GM12801 (cell line): ENCODE measurements around the gene GLOD5.

Experiments
- TF ChIP-seq, protein P1 (sequence below): IDR thresholded peaks from one replicate; pipeline ENCODE4 v1.5.1; 2011; ENCODE audit warnings: control low read depth; ENCODE audit not compliant: insufficient read length; ENCODE audit errors: extremely low read depth

Gene GLOD5

DNA sequence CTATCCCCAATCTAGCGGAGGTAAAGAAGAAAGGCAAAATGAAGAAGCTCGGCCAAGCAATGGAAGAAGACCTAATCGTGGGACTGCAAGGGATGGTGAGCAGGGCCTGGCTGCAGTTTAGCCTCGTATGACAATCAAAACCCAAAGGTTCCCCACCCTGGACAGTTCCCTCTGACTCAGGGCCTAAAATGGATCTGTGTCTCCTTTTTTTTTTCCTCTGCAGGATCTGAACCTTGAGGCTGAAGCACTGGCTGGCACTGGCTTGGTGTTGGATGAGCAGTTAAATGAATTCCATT, 41.3 kb downstream of the GLOD5 start:
- TF ChIP-seq, protein P1, sequence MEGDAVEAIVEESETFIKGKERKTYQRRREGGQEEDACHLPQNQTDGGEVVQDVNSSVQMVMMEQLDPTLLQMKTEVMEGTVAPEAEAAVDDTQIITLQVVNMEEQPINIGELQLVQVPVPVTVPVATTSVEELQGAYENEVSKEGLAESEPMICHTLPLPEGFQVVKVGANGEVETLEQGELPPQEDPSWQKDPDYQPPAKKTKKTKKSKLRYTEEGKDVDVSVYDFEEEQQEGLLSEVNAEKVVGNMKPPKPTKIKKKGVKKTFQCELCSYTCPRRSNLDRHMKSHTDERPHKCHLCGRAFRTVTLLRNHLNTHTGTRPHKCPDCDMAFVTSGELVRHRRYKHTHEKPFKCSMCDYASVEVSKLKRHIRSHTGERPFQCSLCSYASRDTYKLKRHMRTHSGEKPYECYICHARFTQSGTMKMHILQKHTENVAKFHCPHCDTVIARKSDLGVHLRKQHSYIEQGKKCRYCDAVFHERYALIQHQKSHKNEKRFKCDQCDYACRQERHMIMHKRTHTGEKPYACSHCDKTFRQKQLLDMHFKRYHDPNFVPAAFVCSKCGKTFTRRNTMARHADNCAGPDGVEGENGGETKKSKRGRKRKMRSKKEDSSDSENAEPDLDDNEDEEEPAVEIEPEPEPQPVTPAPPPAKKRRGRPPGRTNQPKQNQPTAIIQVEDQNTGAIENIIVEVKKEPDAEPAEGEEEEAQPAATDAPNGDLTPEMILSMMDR: no peak

DNA sequence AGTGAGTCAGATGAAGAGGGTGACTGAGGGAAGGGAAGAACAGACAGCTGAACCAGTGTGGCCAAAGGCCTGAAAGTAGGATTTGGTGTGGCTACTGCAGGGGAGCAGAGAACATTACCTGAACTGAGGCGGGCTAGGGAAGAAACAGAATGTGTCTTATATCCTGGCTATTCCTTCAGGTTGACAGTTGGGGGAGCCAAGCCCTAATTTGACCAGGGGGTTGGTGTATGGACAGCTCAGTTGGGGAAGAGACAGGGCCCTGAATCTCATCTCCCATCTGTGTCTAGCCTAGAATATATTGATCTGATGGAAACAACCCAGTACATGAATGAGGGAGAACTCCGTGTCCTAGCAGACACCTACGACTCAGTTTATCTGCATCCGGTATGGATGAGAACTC, 44.5 kb downstream of the GLOD5 start:
- TF ChIP-seq, protein P1: no peak

DNA sequence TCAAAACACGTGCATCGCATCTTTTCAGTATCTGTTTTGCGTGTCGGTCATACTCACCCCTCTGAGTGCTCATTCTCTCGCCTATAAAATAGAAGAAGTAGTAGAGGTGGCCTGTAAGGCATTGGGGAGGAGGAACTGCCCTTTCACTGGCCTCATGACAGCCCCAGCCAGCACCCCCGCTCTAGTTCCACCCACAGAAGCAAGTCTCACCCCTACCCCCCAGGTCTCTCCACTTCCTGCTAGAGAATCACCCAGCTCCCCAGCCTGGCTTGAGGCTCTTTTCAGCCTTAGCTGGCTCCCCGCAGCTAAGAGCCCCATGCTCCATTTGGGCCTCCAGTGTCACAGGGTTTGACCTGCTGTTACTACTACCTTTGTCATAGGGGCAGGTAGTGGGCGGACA, 52.1 kb downstream of the GLOD5 start:
- TF ChIP-seq, protein P1: no peak

DNA sequence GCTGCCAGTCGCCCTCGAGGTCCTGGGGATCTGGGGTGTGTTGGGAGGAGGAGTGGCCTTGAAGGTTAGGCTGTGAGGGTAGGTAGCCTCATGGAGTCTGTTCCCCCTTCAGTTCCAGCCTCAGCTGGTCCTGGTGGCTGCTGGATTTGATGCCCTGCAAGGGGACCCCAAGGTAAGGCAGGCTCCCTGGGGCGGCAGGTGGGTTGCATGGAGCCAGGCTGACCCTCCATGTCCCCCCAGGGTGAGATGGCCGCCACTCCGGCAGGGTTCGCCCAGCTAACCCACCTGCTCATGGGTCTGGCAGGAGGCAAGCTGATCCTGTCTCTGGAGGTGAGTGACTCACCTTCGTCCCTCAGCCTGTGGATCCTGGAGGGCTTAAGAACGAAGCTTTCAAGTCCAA, 53.2 kb downstream of the GLOD5 start:
- TF ChIP-seq, protein P1: no peak

DNA sequence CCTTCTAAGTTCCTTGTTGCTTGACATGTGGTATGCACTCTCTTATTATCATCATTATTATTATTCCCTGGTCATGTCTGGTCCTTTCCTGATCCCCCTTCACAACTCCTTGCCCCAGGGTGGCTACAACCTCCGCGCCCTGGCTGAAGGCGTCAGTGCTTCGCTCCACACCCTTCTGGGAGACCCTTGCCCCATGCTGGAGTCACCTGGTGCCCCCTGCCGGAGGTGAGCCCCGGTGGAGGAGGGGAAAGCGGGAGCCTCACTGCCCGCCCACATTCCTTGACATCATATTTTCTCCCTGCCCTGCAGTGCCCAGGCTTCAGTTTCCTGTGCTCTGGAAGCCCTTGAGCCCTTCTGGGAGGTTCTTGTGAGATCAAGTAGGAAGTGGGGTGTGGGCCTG, 53.7 kb downstream of the GLOD5 start:
- TF ChIP-seq, protein P1: no peak

DNA sequence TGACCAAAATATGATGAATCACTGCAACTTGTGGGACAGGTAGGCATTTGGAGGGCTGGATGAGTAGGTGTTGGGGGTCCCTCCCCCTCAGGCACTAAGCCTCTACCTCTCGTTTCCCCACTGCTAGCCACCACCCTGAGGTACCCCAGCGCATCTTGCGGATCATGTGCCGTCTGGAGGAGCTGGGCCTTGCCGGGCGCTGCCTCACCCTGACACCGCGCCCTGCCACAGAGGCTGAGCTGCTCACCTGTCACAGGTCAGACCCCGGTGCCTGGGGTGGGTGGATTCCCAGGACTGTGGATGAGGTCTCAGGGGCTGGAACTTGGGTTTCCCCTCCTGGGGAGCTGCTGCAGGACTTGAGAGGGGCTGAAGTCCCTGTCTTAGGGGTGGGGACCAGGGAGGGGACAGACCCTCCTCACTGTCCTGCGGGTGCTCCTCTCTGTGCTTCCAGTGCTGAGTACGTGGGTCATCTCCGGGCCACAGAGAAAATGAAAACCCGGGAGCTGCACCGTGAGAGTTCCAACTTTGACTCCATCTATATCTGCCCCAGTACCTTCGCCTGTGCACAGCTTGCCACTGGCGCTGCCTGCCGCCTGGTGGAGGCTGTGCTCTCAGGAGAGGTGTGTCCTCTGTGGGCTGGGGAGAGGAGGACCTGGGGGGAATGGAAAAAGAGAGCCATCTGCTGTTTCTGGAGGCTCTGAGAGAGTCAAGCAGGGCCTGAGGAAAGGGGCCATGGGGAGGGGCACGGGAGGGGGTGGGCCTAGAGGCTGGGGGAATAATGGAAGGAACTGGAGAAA, 54.7 kb downstream of the GLOD5 start:
- TF ChIP-seq, protein P1: no peak

DNA sequence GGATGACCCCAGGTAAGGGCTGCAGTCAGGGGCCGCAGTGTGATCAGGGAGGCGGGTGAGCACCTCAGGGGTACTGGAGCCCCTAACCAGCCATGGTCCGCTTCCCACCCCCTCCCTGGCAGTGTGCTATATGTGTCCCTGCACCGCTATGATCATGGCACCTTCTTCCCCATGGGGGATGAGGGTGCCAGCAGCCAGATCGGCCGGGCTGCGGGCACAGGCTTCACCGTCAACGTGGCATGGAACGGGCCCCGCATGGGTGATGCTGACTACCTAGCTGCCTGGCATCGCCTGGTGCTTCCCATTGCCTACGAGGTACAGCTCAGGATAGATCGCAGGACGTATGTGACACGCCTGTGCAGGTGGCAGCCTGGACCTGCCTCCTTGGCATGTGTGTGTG, 56.6 kb downstream of the GLOD5 start:
- TF ChIP-seq, protein P1: no peak
